Measurements from ENCODE around the gene IGF2BP3. TPM values are rescaled to one million over a fixed set of nuclear protein-coding genes. Genes with fewer than 3 reads are reported as not detected.

IGF2BP3 gene
- total RNA-seq, 1 donor from 2014 or later = 12.4 TPM

DNA sequence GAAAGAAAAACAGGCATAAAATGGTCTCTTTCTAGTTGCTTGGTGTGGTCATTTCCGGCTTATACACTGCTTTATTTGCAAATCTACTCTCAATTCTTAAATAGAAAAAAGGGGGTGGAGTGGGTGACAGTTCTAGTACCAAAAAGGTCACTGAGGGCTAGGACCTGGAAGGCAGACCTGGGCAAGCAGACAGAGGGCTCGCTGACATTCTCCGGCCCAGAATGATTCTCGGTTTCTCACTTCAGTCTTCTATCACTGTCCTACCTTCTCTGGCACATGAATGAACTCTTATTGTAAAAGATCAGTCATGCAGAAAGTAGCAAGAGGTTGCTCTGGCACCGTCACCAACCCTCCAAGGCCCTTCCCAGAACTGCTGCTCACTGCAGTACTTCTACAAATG is 117.1 kb downstream of the IGF2BP3 start:
- Histone ChIP-seq H3K4me3 (ENCODE audit: low read depth, low read length) (no peak overlapping the region), H3K27me3 (ENCODE audit: control insufficient read depth, insufficient read depth, low read length) (no peaks in the 10 kb centered on the region), H3K36me3 (ENCODE audit: control insufficient read depth, insufficient read depth, low read length) (no peaks in the 10 kb centered on the region)
- TF ChIP-seq, protein P1, sequence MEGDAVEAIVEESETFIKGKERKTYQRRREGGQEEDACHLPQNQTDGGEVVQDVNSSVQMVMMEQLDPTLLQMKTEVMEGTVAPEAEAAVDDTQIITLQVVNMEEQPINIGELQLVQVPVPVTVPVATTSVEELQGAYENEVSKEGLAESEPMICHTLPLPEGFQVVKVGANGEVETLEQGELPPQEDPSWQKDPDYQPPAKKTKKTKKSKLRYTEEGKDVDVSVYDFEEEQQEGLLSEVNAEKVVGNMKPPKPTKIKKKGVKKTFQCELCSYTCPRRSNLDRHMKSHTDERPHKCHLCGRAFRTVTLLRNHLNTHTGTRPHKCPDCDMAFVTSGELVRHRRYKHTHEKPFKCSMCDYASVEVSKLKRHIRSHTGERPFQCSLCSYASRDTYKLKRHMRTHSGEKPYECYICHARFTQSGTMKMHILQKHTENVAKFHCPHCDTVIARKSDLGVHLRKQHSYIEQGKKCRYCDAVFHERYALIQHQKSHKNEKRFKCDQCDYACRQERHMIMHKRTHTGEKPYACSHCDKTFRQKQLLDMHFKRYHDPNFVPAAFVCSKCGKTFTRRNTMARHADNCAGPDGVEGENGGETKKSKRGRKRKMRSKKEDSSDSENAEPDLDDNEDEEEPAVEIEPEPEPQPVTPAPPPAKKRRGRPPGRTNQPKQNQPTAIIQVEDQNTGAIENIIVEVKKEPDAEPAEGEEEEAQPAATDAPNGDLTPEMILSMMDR (IDR thresholded peaks at IDR 0.05; ENCODE audit: insufficient read depth, low read length, severe bottlenecking) = no peak
- DNase-seq (ENCODE audit: low read depth) (no peak), FAIRE-seq (no peak)

- Histone ChIP-seq H3K4me3 (ENCODE audit: low read depth, low read length) (no peak overlapping the region), H3K27me3 (ENCODE audit: control insufficient read depth, insufficient read depth, low read length) (no peaks in the 10 kb centered on the region), H3K36me3 (ENCODE audit: control insufficient read depth, insufficient read depth, low read length) (no peaks in the 10 kb centered on the region)
- DNase-seq (ENCODE audit: low read depth) (no peak), FAIRE-seq (no peak)
- TF ChIP-seq, protein P1 (IDR thresholded peaks at IDR 0.05; ENCODE audit: insufficient read depth, low read length, severe bottlenecking) = no peak
These were observed 119.8 kb downstream of the IGF2BP3 start for GRCh38 chr7:23350466-23350865.

DNA sequence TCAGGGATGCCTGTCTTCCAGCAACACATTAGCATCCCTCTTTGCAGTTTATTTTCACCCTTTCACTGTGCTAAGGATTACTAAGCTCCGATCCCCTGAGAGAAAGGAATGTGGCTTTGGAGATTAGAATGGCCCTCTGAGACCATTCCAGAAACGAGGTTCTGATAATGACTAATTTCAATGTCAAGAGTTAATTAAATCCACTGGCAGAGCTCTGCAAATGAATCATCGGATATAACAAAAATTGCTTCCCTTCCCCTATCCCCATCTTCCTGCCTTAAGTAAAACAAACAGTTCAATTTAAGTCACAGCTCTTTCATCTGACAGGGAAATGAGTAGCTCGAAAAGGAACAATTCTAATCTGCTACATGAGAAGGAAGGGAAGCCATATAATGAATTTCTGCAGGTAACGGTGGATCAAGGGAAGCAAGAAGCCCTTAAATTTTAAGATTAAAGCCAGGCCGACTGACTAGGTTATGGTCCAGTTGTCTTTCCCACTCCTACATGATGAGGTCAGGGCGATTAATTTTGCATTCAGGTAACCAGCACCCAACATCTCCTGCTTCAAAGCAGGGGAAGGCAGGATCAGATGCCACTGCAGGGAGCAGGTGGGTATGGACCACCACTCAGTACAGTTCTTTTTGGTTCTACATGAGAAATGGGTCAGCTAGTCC is 120.7 kb downstream of the IGF2BP3 start:
- H3K36me3 ChIP-seq (ENCODE audit: control insufficient read depth, insufficient read depth, low read length) = no peaks in the 10 kb centered on the region
- no peaks in the 10 kb centered on the region for H3K27me3 ChIP-seq (ENCODE audit: control insufficient read depth, insufficient read depth, low read length)
- FAIRE-seq (no peak), DNase-seq (ENCODE audit: low read depth) (peak; percentile 79)
- H3K4me3 ChIP-seq (ENCODE audit: low read depth, low read length) = no peak overlapping the region
- TF ChIP-seq, protein P1 (IDR thresholded peaks at IDR 0.05; ENCODE audit: insufficient read depth, low read length, severe bottlenecking) = no peak

- peak; percentile 94 for DNase-seq (ENCODE audit: low read depth)
- Histone ChIP-seq H3K4me3 (ENCODE audit: low read depth, low read length) (no peak overlapping the region), H3K27me3 (ENCODE audit: control insufficient read depth, insufficient read depth, low read length) (peaks cover under 1% of the 10 kb centered on the region), H3K36me3 (ENCODE audit: control insufficient read depth, insufficient read depth, low read length) (no peaks in the 10 kb centered on the region)
- FAIRE-seq = no peak
- TF ChIP-seq, protein P1 (IDR thresholded peaks at IDR 0.05; ENCODE audit: insufficient read depth, low read length, severe bottlenecking) = no peak
These were observed 122.6 kb downstream of the IGF2BP3 start for GRCh38 chr7:23347682-23348180.

DNA sequence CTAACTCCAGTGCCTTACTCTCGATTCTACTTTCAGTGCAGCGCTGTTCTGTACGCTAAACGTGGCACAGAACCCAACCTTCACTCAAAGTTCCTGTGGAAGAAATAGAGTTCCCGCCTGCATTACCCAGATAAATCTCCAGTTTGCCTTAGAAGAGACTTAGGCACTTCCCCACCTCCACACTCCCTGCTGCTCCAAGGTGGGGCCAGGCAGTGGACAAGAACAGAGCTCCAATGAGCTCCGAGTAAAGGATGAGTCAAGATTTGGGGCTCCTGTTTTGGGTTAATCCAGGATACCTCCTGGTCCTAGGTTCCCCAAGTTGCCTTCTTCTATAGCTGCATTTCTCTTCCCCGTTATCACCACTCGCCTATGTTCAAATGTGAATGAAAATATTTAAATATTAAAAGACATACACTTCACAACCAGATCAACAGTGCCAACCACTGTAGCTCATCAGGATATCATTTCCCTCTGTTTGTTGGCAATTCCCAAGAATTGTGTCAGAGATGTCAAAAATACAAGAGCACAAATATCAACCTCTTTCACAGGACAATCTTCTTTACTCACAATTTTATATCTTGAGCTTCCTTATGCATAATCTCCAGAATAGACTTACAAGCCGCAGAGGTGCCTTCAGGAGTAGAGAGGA is 123.1 kb downstream of the IGF2BP3 start:
- DNase-seq (ENCODE audit: low read depth) (no peak), FAIRE-seq (no peak)
- Histone ChIP-seq H3K36me3 (ENCODE audit: control insufficient read depth, insufficient read depth, low read length) (no peaks in the 10 kb centered on the region), H3K27me3 (ENCODE audit: control insufficient read depth, insufficient read depth, low read length) (peaks cover 2% of the 10 kb centered on the region), H3K4me3 (ENCODE audit: low read depth, low read length) (no peak overlapping the region)
- TF ChIP-seq, protein P1 (IDR thresholded peaks at IDR 0.05; ENCODE audit: insufficient read depth, low read length, severe bottlenecking) = no peak

Measured in bronchial epithelial cell (primary cell).